A549 (cell line): ENCODE measurements around the gene LUZP1. TPM values are rescaled to one million over a fixed set of nuclear protein-coding genes. Genes with fewer than 3 reads are reported as not detected.

ENCODE experiments used
- ATAC-seq, 2 experiments: fragments of 200-7000 bp in 1 of 2; fragments of >200 bp in 1 of 2; cut with Nextera tagmentation in 1 of 2; cut with Tn5 transposase in 1 of 2; 3 replicates each; pipeline versions ENCODE4 v1.8.0 to v1.9.1; 2018 to 2020; ENCODE audit warnings: mild to moderate bottlenecking in 1 of 2, moderate library complexity in 1 of 2
- CTCF ChIA-PET: fragments of 300-600 bp; sonication (Branson Sonifier 250); formaldehyde crosslinking; extraction: SDS; loops from one replicate; lab custom pipeline; 2021; ENCODE audit warnings: antibody characterized with exemption, inconsistent platforms; lab: Yijun Ruan, JAX
- POLR2A ChIA-PET: fragments of 350-600 bp; formaldehyde crosslinking; extraction: SDS; loops from one replicate; lab custom pipeline; 2021; ENCODE audit warnings: antibody characterized with exemption, inconsistent platforms; lab: Yijun Ruan, JAX
- DNase-seq, 2 experiments: peaks; one replicate each; pipeline versions ENCODE4 v3.0.0 to v3.0.0-alpha.2; 2011 to 2016; ENCODE audit warnings: low read depth in 1 of 2, low spot score in 1 of 2
- FAIRE-seq: peaks from 2 replicates; lab custom pipeline; 2011; peaks lifted over from hg19 to GRCh38; lab: Jason Lieb, UNC
- H3K27ac ChIP-seq, 2 experiments: fragments of >200 bp; sonication (Bioruptor Twin); formaldehyde crosslinking; 3 replicates each; pipeline ENCODE4 v1.5.1; 2016 to 2017
- H3K4me1 ChIP-seq: fragments of >200 bp; sonication (Bioruptor Twin); formaldehyde crosslinking; 3 replicates; pipeline ENCODE4 v1.6.1; 2016
- H3K4me2 ChIP-seq: fragments of >200 bp; sonication (Bioruptor Twin); formaldehyde crosslinking; 3 replicates; pipeline ENCODE4 v1.6.1; 2016
- H3K4me3 ChIP-seq: fragments of >200 bp; sonication (Bioruptor Twin); formaldehyde crosslinking; 3 replicates; pipeline ENCODE4 v1.5.1; 2016
- H3K9me3 ChIP-seq: fragments of >200 bp; sonication (Bioruptor Twin); formaldehyde crosslinking; 3 replicates; pipeline ENCODE4 v1.6.1; 2016
- CBX2 ChIP-seq: fragments of 200-600 bp; sonication (generic); IDR thresholded peaks from 2 replicates; pipeline ENCODE4 v1.6.1; 2016; ENCODE audit warnings: low read depth, mild to moderate bottlenecking, borderline replicate concordance
- CHD2 ChIP-seq: fragments of 150-350 bp; IDR thresholded peaks from 2 replicates; pipeline ENCODE4 v1.6.1; 2014; ENCODE audit warnings: low read length; ENCODE audit not compliant: partially characterized antibody
- FOSB ChIP-seq: fragments of 250-450 bp; sonication (Bioruptor Pico); IDR thresholded peaks from 2 replicates; pipeline ENCODE4 v1.5.0; 2020; ENCODE audit warnings: mild to moderate bottlenecking, moderate library complexity
- FOSL2 ChIP-seq, 2 experiments: fragments of 450-650 bp in 1 of 2; fragments of >200 bp in 1 of 2; sonication (Bioruptor Twin) in 1 of 2; formaldehyde crosslinking; IDR thresholded peaks; 2 replicates each; pipeline versions ENCODE4 v1.5.0 to v1.6.1; 2016 to 2020; ENCODE audit warnings: mild to moderate bottlenecking in 1 of 2, moderate library complexity in 1 of 2
- GATA3 ChIP-seq: IDR thresholded peaks from 2 replicates; pipeline ENCODE4 v1.6.1; 2012; ENCODE audit warnings: borderline replicate concordance
- HOXA7 ChIP-seq: fragments of 250-450 bp; sonication (Bioruptor Pico); IDR thresholded peaks from 2 replicates; pipeline ENCODE4 v1.5.0; 2020; ENCODE audit warnings: mild to moderate bottlenecking, moderate library complexity
- JUNB ChIP-seq: fragments of >200 bp; sonication (Bioruptor Twin); formaldehyde crosslinking; IDR thresholded peaks from 2 replicates; pipeline ENCODE4 v1.6.1; 2016
- MAZ ChIP-seq: fragments of 150-350 bp; IDR thresholded peaks from 2 replicates; pipeline ENCODE4 v1.6.1; 2014; ENCODE audit warnings: antibody characterized with exemption, low read depth, low read length, borderline replicate concordance
- POLR2A ChIP-seq: IDR thresholded peaks from 2 replicates; pipeline ENCODE4 v1.6.1; 2012; ENCODE audit warnings: mild to moderate bottlenecking, low read length
- RAD21 ChIP-seq, 2 experiments: fragments of >200 bp in 1 of 2; sonication (Bioruptor Twin) in 1 of 2; formaldehyde crosslinking in 1 of 2; IDR thresholded peaks in 1 of 2; conservative IDR thresholded peaks in 1 of 2; 2 replicates in 1 of 2; 3 replicates in 1 of 2; pipeline ENCODE4 v1.6.1; 2012 to 2018; ENCODE audit warnings: inconsistent platforms in 1 of 2
- RARB ChIP-seq: fragments of 250-450 bp; sonication (Bioruptor Pico); IDR thresholded peaks from 2 replicates; pipeline ENCODE4 v1.8.0; 2021; ENCODE audit warnings: mild to moderate bottlenecking, moderate library complexity
- RFX5 ChIP-seq: fragments of 450-650 bp; IDR thresholded peaks from 2 replicates; pipeline ENCODE4 v1.7.1; 2014; ENCODE audit warnings: antibody characterized with exemption, mild to moderate bottlenecking, moderate library complexity
- SMC3 ChIP-seq: fragments of >200 bp; sonication (Bioruptor Twin); formaldehyde crosslinking; IDR thresholded peaks from 3 replicates; pipeline ENCODE4 v1.6.1; 2018; ENCODE audit warnings: inconsistent platforms
- SREBF2 ChIP-seq: fragments of 450-650 bp; IDR thresholded peaks from 2 replicates; pipeline ENCODE4 v1.6.1; 2014; ENCODE audit warnings: mild to moderate bottlenecking, moderate library complexity
- TFCP2L1 ChIP-seq: fragments of 250-450 bp; sonication (Bioruptor Pico); IDR thresholded peaks from 2 replicates; pipeline ENCODE4 v1.5.0; 2021; ENCODE audit warnings: mild to moderate bottlenecking
- TP53 ChIP-seq: fragments of 250-450 bp; sonication (Bioruptor Pico); IDR thresholded peaks from 2 replicates; pipeline ENCODE4 v1.5.0; 2021; ENCODE audit warnings: mild to moderate bottlenecking, moderate library complexity
- WGBS: methylation state at CpG from one replicate; pipeline ENCODE4 v1.1.6; 2017; ENCODE audit errors: missing lambda C conversion rate; 5-methylcytosine and 5-hydroxymethylcytosine counted together
- polyA plus RNA-seq, 4 experiments: library from polyadenylated mRNA; depleted of rRNA in 3 of 4; stranded (reverse); fragments of >200 nt; fragmentation: RNase III in 1 of 4; extraction: RNeasy Plus Mini Kit Qiagen cat#74134 plus additional on column Dnase treatment in 1 of 4; gene quantifications; 2 replicates in 3 of 4; 3 replicates in 1 of 4; pipeline ENCODE4 v1.2.3, GENCODE V29; 2011 to 2017
- TF ChIP-seq, protein P1 (sequence below): fragments of 200-600 bp; sonication (generic); IDR thresholded peaks from 2 replicates; pipeline ENCODE4 v1.6.1; 2016; ENCODE audit warnings: antibody characterized with exemption, mild to moderate bottlenecking, moderate library complexity
- TF ChIP-seq, protein P2 (sequence below): fragments of >200 bp; sonication (Bioruptor Twin); formaldehyde crosslinking; IDR thresholded peaks from 3 replicates; pipeline ENCODE4 v1.5.1; 2016
- TF ChIP-seq, protein P3 (sequence below): fragments of 150-350 bp; IDR thresholded peaks from 2 replicates; pipeline ENCODE4 v1.6.1; 2014; ENCODE audit warnings: low read depth, mild to moderate bottlenecking, low read length
- TF ChIP-seq, protein P4 (sequence below): IDR thresholded peaks from 2 replicates; pipeline ENCODE4 v1.6.1; 2012; ENCODE audit warnings: low read depth, borderline replicate concordance
- TF ChIP-seq, protein P5 (sequence below): fragments of 250-450 bp; sonication (Bioruptor Pico); IDR thresholded peaks from 2 replicates; pipeline ENCODE4 v1.5.0; 2020; ENCODE audit warnings: low read depth, mild to moderate bottlenecking, moderate library complexity
- TF ChIP-seq, protein P6 (sequence below): IDR thresholded peaks from 2 replicates; pipeline ENCODE4 v1.6.1; 2012
- TF ChIP-seq, protein P7 (sequence below): fragments of >200 bp; sonication (Bioruptor Twin); formaldehyde crosslinking; IDR thresholded peaks from 3 replicates; pipeline ENCODE4 v1.6.1; 2016

Gene LUZP1
- polyA plus RNA-seq, 2 of the 4 experiments (the other 2 are of a cell fraction): 18.2 to 26.2 TPM

DNA sequence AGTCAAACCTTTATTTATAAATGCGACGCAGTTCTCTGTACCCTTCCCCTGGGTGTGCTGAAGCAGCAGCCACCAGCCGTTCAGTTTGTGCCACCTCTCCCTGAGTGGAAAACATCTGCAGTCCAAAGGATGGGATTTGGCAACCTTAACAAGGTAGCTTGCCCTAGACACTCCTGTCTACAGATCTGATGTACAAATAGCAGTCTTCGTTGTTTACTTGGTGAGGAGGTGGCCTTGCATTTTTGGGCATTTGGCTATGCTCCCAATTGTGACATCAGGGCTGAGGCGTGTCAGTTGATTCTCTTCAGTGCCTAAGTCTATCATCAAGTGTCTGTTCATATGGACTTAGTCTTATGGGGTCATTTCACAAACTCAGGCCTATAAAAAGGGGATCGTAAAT is 89.6 kb downstream of the LUZP1 start:
- TF ChIP-seq TFCP2L1 (no peak), RAD21 (conservative IDR thresholded peaks at IDR 0.05 in 1 of 2, IDR thresholded peaks at IDR 0.05 in 1 of 2) (no peak), RFX5 (no peak), FOSB (CRISPR knock-in tag) (no peak), FOSL2 (IDR thresholded peaks at IDR 0.05) (no peak), FOSL2 (CRISPR knock-in tag; IDR thresholded peaks at IDR 0.05) (no peak)
- TF ChIP-seq, protein P1, sequence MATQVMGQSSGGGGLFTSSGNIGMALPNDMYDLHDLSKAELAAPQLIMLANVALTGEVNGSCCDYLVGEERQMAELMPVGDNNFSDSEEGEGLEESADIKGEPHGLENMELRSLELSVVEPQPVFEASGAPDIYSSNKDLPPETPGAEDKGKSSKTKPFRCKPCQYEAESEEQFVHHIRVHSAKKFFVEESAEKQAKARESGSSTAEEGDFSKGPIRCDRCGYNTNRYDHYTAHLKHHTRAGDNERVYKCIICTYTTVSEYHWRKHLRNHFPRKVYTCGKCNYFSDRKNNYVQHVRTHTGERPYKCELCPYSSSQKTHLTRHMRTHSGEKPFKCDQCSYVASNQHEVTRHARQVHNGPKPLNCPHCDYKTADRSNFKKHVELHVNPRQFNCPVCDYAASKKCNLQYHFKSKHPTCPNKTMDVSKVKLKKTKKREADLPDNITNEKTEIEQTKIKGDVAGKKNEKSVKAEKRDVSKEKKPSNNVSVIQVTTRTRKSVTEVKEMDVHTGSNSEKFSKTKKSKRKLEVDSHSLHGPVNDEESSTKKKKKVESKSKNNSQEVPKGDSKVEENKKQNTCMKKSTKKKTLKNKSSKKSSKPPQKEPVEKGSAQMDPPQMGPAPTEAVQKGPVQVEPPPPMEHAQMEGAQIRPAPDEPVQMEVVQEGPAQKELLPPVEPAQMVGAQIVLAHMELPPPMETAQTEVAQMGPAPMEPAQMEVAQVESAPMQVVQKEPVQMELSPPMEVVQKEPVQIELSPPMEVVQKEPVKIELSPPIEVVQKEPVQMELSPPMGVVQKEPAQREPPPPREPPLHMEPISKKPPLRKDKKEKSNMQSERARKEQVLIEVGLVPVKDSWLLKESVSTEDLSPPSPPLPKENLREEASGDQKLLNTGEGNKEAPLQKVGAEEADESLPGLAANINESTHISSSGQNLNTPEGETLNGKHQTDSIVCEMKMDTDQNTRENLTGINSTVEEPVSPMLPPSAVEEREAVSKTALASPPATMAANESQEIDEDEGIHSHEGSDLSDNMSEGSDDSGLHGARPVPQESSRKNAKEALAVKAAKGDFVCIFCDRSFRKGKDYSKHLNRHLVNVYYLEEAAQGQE: no peak
- TF ChIP-seq, protein P2, sequence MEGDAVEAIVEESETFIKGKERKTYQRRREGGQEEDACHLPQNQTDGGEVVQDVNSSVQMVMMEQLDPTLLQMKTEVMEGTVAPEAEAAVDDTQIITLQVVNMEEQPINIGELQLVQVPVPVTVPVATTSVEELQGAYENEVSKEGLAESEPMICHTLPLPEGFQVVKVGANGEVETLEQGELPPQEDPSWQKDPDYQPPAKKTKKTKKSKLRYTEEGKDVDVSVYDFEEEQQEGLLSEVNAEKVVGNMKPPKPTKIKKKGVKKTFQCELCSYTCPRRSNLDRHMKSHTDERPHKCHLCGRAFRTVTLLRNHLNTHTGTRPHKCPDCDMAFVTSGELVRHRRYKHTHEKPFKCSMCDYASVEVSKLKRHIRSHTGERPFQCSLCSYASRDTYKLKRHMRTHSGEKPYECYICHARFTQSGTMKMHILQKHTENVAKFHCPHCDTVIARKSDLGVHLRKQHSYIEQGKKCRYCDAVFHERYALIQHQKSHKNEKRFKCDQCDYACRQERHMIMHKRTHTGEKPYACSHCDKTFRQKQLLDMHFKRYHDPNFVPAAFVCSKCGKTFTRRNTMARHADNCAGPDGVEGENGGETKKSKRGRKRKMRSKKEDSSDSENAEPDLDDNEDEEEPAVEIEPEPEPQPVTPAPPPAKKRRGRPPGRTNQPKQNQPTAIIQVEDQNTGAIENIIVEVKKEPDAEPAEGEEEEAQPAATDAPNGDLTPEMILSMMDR: no peak
- TF ChIP-seq, protein P3, sequence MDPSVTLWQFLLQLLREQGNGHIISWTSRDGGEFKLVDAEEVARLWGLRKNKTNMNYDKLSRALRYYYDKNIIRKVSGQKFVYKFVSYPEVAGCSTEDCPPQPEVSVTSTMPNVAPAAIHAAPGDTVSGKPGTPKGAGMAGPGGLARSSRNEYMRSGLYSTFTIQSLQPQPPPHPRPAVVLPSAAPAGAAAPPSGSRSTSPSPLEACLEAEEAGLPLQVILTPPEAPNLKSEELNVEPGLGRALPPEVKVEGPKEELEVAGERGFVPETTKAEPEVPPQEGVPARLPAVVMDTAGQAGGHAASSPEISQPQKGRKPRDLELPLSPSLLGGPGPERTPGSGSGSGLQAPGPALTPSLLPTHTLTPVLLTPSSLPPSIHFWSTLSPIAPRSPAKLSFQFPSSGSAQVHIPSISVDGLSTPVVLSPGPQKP: no peak
- Histone ChIP-seq H3K4me2 (no peak overlapping the region), H3K4me3 (no peak overlapping the region), H3K27ac (no peak overlapping the region), H3K4me1 (peaks cover 3% of the 10 kb centered on the region; the same call in 2 of the 3 replicates), H3K9me3 (no peaks in the 10 kb centered on the region)
- ATAC-seq (no peak), FAIRE-seq (no peak), DNase-seq (no peak)
- CTCF ChIA-PET: interaction anchor here (1.8 to 3.6 kb wide), 2 partner anchors 20 to 105 kb away, joined by 7 to 19 read pairs; no protein-coding TSS in a partner anchor
- WGBS: 87% methylated on average over 6 of the region's 6 CpGs
- POLR2A ChIA-PET: no interaction called here

DNA sequence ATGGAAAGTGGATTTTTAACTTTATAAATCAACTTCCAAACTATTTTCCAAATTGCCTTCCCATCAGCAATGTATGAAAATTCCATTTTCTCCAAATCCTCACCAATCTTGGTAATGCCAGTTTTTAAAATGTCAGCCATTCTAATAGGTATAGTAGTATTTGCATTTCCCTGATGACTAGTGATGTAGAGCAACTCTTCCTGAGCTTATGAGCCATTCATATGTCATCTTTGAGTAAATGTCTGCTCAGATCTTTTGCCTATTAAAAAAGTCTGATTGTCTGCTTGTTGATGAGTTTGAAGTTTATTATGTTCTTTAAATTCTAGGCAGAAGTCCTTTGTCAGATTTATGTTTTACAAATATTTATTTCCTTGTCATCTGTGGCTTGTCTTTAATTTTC is 94.6 kb downstream of the LUZP1 start:
- no peak overlapping the region for H3K4me3 ChIP-seq
- ChIA-PET CTCF (no interaction called here), POLR2A (no interaction called here)
- FAIRE-seq (no peak), DNase-seq (no peak), ATAC-seq (no peak)
- no peaks in the 10 kb centered on the region for H3K9me3 ChIP-seq
- no peak overlapping the region for H3K27ac ChIP-seq
- no peak overlapping the region for H3K4me2 ChIP-seq
- peaks cover 10% of the 10 kb centered on the region; the same call in 2 of the 3 replicates for H3K4me1 ChIP-seq
- no peak for TF ChIP-seq TP53
- no peak for TF ChIP-seq HOXA7 (CRISPR knock-in tag)
- no peak for TF ChIP-seq POLR2A
- no peak for TF ChIP-seq SMC3
- no peak for TF ChIP-seq MAZ
- TF ChIP-seq, protein P4, sequence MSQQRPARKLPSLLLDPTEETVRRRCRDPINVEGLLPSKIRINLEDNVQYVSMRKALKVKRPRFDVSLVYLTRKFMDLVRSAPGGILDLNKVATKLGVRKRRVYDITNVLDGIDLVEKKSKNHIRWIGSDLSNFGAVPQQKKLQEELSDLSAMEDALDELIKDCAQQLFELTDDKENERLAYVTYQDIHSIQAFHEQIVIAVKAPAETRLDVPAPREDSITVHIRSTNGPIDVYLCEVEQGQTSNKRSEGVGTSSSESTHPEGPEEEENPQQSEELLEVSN: no peak
- TF ChIP-seq, protein P2: no peak
- TF ChIP-seq, protein P5, sequence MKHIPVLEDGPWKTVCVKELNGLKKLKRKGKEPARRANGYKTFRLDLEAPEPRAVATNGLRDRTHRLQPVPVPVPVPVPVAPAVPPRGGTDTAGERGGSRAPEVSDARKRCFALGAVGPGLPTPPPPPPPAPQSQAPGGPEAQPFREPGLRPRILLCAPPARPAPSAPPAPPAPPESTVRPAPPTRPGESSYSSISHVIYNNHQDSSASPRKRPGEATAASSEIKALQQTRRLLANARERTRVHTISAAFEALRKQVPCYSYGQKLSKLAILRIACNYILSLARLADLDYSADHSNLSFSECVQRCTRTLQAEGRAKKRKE: no peak
- TF ChIP-seq CHD2: no peak
- no peak for TF ChIP-seq RARB (CRISPR knock-in tag)
- TF ChIP-seq RAD21 (conservative IDR thresholded peaks at IDR 0.05 in 1 of 2, IDR thresholded peaks at IDR 0.05 in 1 of 2): no peak
- no peak for TF ChIP-seq SREBF2
- no peak for TF ChIP-seq GATA3
- TF ChIP-seq, protein P6, sequence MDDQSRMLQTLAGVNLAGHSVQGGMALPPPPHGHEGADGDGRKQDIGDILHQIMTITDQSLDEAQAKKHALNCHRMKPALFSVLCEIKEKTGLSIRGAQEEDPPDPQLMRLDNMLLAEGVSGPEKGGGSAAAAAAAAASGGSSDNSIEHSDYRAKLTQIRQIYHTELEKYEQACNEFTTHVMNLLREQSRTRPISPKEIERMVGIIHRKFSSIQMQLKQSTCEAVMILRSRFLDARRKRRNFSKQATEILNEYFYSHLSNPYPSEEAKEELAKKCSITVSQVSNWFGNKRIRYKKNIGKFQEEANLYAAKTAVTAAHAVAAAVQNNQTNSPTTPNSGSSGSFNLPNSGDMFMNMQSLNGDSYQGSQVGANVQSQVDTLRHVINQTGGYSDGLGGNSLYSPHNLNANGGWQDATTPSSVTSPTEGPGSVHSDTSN: no peak
- TF ChIP-seq, protein P7, sequence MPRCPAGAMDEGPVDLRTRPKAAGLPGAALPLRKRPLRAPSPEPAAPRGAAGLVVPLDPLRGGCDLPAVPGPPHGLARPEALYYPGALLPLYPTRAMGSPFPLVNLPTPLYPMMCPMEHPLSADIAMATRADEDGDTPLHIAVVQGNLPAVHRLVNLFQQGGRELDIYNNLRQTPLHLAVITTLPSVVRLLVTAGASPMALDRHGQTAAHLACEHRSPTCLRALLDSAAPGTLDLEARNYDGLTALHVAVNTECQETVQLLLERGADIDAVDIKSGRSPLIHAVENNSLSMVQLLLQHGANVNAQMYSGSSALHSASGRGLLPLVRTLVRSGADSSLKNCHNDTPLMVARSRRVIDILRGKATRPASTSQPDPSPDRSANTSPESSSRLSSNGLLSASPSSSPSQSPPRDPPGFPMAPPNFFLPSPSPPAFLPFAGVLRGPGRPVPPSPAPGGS: no peak
- TF ChIP-seq CBX2: no peak
- no peak for TF ChIP-seq FOSL2 (IDR thresholded peaks at IDR 0.05)
- TF ChIP-seq FOSL2 (CRISPR knock-in tag; IDR thresholded peaks at IDR 0.05): no peak
- no peak for TF ChIP-seq JUNB
